Hepatocyte (in vitro differentiated cells): ENCODE measurements around the gene FTCD. TPM values are rescaled to one million over a fixed set of nuclear protein-coding genes. Genes with fewer than 3 reads are reported as not detected.

ENCODE experiments used
- DNase-seq: peaks from one replicate; pipeline ENCODE4 v3.0.0-alpha.2; 2016; ENCODE audit warnings: low spot score
- H2AFZ ChIP-seq: fragments of 200-600 bp; sonication (generic); 2 replicates; pipeline ENCODE4 v1.6.0; 2016; ENCODE audit warnings: antibody characterized with exemption, mild to moderate bottlenecking
- H3K27ac ChIP-seq: fragments of 200-600 bp; sonication (generic); 2 replicates; pipeline ENCODE4 v1.5.1; 2016; ENCODE audit warnings: mild to moderate bottlenecking
- H3K27me3 ChIP-seq: fragments of 200-600 bp; sonication (generic); 2 replicates; pipeline ENCODE4 v1.6.1; 2016
- H3K36me3 ChIP-seq: fragments of 200-600 bp; sonication (generic); replicated peaks from 2 replicates; pipeline ENCODE4 v1.5.1; 2016; ENCODE audit warnings: low read depth; ENCODE audit not compliant: insufficient read depth
- H3K4me1 ChIP-seq: fragments of 200-600 bp; sonication (generic); 2 replicates; pipeline ENCODE4 v1.5.1; 2016; ENCODE audit warnings: mild to moderate bottlenecking, moderate library complexity; ENCODE audit not compliant: insufficient read depth
- H3K4me2 ChIP-seq: fragments of 200-600 bp; sonication (generic); 2 replicates; pipeline ENCODE4 v1.6.0; 2016
- H3K4me3 ChIP-seq: fragments of 200-600 bp; sonication (generic); 2 replicates; pipeline ENCODE4 v1.5.1; 2016; ENCODE audit warnings: mild to moderate bottlenecking
- H3K79me2 ChIP-seq: fragments of 200-600 bp; sonication (generic); 2 replicates; pipeline ENCODE4 v1.6.0; 2017; ENCODE audit warnings: mild to moderate bottlenecking
- H3K9me2 ChIP-seq: fragments of 200-600 bp; sonication (generic); replicated peaks from 2 replicates; pipeline ENCODE4 v1.6.0; 2017; ENCODE audit warnings: mild to moderate bottlenecking; ENCODE audit not compliant: insufficient read depth
- H3K9me3 ChIP-seq: fragments of 200-600 bp; sonication (generic); 2 replicates; pipeline ENCODE4 v1.5.1; 2016; ENCODE audit warnings: low read depth, mild to moderate bottlenecking
- H4K20me1 ChIP-seq: fragments of 200-600 bp; sonication (generic); 2 replicates; pipeline ENCODE4 v1.6.0; 2016; ENCODE audit warnings: mild to moderate bottlenecking; ENCODE audit not compliant: insufficient read depth, poor library complexity, severe bottlenecking
- EZH2 ChIP-seq: fragments of 200-600 bp; sonication (generic); IDR thresholded peaks from 2 replicates; pipeline ENCODE4 v1.6.1; 2016; ENCODE audit warnings: antibody characterized with exemption, mild to moderate bottlenecking, borderline replicate concordance
- EZH2phosphoT487 ChIP-seq: fragments of 200-600 bp; sonication (generic); IDR thresholded peaks from one replicate; pipeline ENCODE4 v1.6.1; 2018; ENCODE audit warnings: antibody characterized with exemption, mild to moderate bottlenecking, low read depth, moderate library complexity; ENCODE audit not compliant: unreplicated experiment, severe bottlenecking
- WGBS: methylation state at CpG from one replicate; pipeline ENCODE4 v1.1.6; 2016; ENCODE audit warnings: low lambda C conversion rate; ENCODE audit errors: missing lambda C conversion rate; 5-methylcytosine and 5-hydroxymethylcytosine counted together
- polyA plus RNA-seq: library from polyadenylated mRNA; unstranded; fragments of >200 nt; fragmentation: Nextera tagmentation; extraction: Ambion mirVana; gene quantifications from 2 replicates; pipeline ENCODE4 v1.2.1, GENCODE V29; 2016
- total RNA-seq: library from RNA; depleted of rRNA; stranded (reverse); fragments of >200 nt; gene quantifications from 2 replicates; pipeline ENCODE4 v1.2.3, GENCODE V29; 2014
- TF ChIP-seq, protein P1 (sequence below): fragments of 200-600 bp; sonication (generic); IDR thresholded peaks from 2 replicates; pipeline ENCODE4 v1.5.1; 2016; ENCODE audit warnings: antibody characterized with exemption, mild to moderate bottlenecking; ENCODE audit not compliant: poor library complexity

FTCD gene
- total and polyA plus RNA-seq, 2 experiments from 2014 or later, result 27.5 to 76.8 TPM

DNA sequence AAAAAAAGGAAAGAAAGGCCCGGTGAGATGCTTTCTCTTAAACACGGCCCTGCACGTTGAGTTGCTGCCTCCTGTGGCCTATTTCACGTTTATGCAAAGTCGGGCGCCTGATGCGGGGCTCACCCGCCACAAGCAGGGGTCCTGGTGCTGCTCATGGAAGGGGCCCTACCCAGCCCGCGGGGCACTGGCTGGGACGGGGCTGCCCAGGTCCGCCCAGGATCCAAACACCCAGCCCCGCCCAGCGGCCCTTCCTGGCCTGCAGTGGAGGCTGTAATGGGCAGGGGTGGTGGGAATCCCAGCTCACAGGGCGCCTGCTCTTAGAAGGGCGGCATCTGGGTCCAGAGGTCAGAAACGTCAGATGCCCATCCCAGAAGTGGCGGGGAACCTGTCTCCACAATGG is 55.9 kb downstream of the FTCD start:
- H4K20me1 ChIP-seq, result peaks cover 23% of the 10 kb centered on the region
- H3K36me3 ChIP-seq, result peaks cover 5% of the 10 kb centered on the region
- H3K79me2 ChIP-seq, result peaks cover 62% of the 10 kb centered on the region
- peaks cover 14% of the 10 kb centered on the region for H3K9me3 ChIP-seq
- H3K27me3 ChIP-seq, result peaks cover 23% of the 10 kb centered on the region
- no peaks in the 10 kb centered on the region for H3K9me2 ChIP-seq
- peak overlapping the region; percentile 18 for H3K4me3 ChIP-seq
- H3K4me2 ChIP-seq, result peak overlapping the region; percentile 95
- 25% methylated on average over 17 of the region's 18 CpGs for WGBS
- H3K27ac ChIP-seq, result peak overlapping the region; percentile 87
- H3K4me1 ChIP-seq, result peaks cover 6% of the 10 kb centered on the region
- TF ChIP-seq, protein P1, sequence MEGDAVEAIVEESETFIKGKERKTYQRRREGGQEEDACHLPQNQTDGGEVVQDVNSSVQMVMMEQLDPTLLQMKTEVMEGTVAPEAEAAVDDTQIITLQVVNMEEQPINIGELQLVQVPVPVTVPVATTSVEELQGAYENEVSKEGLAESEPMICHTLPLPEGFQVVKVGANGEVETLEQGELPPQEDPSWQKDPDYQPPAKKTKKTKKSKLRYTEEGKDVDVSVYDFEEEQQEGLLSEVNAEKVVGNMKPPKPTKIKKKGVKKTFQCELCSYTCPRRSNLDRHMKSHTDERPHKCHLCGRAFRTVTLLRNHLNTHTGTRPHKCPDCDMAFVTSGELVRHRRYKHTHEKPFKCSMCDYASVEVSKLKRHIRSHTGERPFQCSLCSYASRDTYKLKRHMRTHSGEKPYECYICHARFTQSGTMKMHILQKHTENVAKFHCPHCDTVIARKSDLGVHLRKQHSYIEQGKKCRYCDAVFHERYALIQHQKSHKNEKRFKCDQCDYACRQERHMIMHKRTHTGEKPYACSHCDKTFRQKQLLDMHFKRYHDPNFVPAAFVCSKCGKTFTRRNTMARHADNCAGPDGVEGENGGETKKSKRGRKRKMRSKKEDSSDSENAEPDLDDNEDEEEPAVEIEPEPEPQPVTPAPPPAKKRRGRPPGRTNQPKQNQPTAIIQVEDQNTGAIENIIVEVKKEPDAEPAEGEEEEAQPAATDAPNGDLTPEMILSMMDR, result no peak
- TF ChIP-seq EZH2 (no peak), EZH2phosphoT487 (no peak)
- no peak overlapping the region for H2AFZ ChIP-seq
- DNase-seq, result peak; percentile 55

DNA sequence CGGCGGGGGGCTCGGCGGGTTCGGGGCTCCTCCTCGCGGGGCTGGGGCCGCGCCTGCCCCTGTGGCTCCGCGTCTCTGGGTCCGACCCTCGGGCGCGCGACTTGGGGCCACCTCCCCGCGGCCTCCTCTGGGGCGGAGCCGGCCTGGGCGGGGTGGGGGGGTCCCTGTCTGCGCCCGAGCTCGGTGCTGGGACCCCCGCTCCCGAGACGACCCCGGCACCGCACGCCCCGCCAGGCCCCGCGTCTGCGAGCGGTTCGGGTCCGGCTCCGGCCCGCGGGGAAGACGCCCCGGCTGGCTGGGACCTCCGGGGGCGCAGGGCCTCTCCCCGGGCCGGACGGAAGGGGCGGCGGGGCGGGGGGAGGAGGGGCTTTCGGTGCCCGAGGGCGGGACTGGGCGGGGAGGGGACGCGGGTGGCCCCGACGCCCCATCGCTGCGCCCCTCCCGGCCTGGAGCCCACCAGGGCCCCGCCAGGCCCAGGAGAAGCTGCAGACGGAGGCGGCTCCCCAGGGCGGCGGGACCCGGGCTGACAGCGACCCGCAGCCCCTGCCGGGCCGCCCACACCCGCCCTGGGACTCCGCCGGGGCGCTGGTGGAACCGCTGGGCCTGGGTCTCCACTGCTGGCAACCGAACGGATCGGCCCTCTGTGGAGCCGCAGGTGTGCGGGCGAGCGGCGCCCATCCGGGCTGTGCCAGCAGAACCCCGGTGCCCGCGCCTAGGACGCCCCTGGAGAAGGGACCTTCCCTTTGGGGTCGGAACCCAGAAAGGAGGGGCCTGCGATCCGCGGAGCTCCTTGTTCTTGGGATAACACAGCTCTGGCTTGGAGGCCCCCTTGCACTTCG is 56.9 kb downstream of the FTCD start:
- WGBS, result 3% methylated on average over 23 of the region's 94 CpGs
- Histone ChIP-seq H3K9me2 (no peaks in the 10 kb centered on the region), H4K20me1 (peaks cover 23% of the 10 kb centered on the region), H3K36me3 (peaks cover 5% of the 10 kb centered on the region), H3K4me1 (peaks cover 6% of the 10 kb centered on the region), H3K9me3 (peaks cover 14% of the 10 kb centered on the region), H3K4me2 (peak overlapping the region; percentile 95), H2AFZ (peak overlapping the region; percentile 74), H3K79me2 (peaks cover 53% of the 10 kb centered on the region), H3K4me3 (peak overlapping the region; percentile 92), H3K27me3 (peaks cover 23% of the 10 kb centered on the region), H3K27ac (peak overlapping the region; percentile 87)
- TF ChIP-seq, protein P1, result no peak
- peak; percentile 57 for TF ChIP-seq EZH2phosphoT487
- DNase-seq, result peak; percentile 37

DNA sequence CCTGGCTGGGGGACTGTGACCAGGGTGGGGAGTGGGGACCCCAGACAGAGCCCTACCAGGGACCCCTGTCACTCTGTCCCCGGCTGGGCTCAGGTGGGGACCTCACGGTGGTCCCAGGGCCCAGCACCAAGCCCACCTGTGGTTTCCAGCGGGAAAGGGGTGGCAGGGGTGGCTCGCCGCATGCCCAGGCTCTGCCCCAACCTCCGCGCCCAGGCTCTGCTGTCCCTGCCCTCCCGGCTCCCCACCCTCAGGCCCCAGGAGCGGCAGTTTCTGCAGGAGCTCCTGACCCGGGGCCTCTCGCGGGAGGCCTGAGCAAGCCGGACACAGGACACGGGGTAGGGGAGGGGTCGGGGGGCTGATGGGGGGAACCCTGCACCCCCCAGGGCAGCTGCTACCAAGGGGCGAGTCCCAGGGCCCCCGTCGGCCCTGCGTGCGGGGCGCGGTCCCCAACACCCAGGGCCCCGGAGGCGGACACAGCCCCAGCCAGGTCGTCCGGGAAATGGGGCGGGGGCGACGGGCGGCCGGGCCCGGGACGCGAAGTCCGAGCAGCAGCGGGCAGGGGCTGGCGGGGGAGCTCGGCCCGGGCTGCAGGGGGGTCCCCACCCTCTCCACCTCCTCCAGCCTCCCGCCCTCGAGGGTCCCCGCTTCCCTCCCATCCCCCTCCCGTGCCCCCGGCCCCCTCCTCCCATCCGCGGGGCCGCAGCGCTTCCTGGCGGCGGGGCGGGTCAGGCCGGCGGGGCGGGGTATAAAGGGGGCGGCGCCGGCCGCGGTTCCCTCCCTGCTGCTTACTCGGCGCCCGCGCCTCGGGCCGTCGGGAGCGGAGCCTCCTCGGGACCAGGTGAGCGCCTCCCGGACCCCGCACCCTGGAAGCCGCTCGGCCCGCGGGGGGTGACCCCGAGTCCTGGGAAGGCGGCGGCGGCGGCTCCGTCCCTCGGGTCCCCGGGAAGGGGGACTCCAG is 57.8 kb downstream of the FTCD start, which contains the start of gene COL6A2:
Gene COL6A2 (plus strand): TSS at position 777 of the 958 bp plus-strand sequence.
- peak within 1 kb of the TSS; percentile 87 for H3K27ac ChIP-seq
- H3K79me2 ChIP-seq, result peaks cover 44% of the 10 kb centered on the region
- peak within 1 kb of the TSS; percentile 74 for H2AFZ ChIP-seq
- TF ChIP-seq EZH2 (no peak), EZH2phosphoT487 (no peak)
- TF ChIP-seq, protein P1, result peak; percentile 55
- DNase-seq, result peak; percentile 90
- peaks cover 15% of the 10 kb centered on the region for H4K20me1 ChIP-seq
- peaks cover 7% of the 10 kb centered on the region for H3K9me3 ChIP-seq
- H3K4me1 ChIP-seq, result peaks cover 10% of the 10 kb centered on the region
- H3K4me2 ChIP-seq, result peak within 1 kb of the TSS; percentile 95
- no peaks in the 10 kb centered on the region for H3K9me2 ChIP-seq
- H3K4me3 ChIP-seq, result peak within 1 kb of the TSS; percentile 92
- 100% methylated on average over 1 of the region's 83 CpGs for WGBS
- H3K36me3 ChIP-seq, result peaks cover 5% of the 10 kb centered on the region
- H3K27me3 ChIP-seq, result peaks cover 23% of the 10 kb centered on the region
